Liver (tissue), 9 donors: ENCODE data around the gene IRAK4. TPM values are rescaled to one million over a fixed set of nuclear protein-coding genes. Genes with fewer than 3 reads are reported as not detected.

Experiments
- DNase-seq: peaks from one replicate; pipeline ENCODE4 v3.0.0-alpha.2; 2017; ENCODE audit warnings: low spot score
- H3K27ac ChIP-seq, 2 donors: one replicate each; pipeline ENCODE4 v1.7.0; 2013; ENCODE audit warnings: inconsistent platforms in 2 of 2, low read length in 2 of 2, control low read depth in 1 of 2, low read depth in 1 of 2, mild to moderate bottlenecking in 1 of 2
- H3K27me3 ChIP-seq, 4 donors: one replicate each; pipeline versions ENCODE4 v1.6.1 to v1.7.0; 2013; ENCODE audit warnings: low read length in 3 of 4, inconsistent platforms in 1 of 4, mild to moderate bottlenecking in 1 of 4, moderate library complexity in 1 of 4; ENCODE audit not compliant: control insufficient read depth in 4 of 4, insufficient read depth in 4 of 4
- H3K36me3 ChIP-seq, 4 donors: one replicate each; pipeline versions ENCODE4 v1.6.1 to v1.7.0; 2013; ENCODE audit warnings: low read length in 3 of 4, mild to moderate bottlenecking in 3 of 4, low read depth in 1 of 4, moderate library complexity in 1 of 4; ENCODE audit not compliant: control insufficient read depth in 4 of 4, insufficient read depth in 3 of 4
- H3K4me1 ChIP-seq, 4 donors: one replicate each; pipeline versions ENCODE4 v1.6.1 to v1.7.0; 2013; ENCODE audit warnings: low read length in 3 of 4, mild to moderate bottlenecking in 3 of 4, moderate library complexity in 1 of 4; ENCODE audit not compliant: control insufficient read depth in 4 of 4, insufficient read depth in 4 of 4
- H3K4me3 ChIP-seq, 3 donors: one replicate each; pipeline versions ENCODE4 v1.6.1 to v1.7.0; 2013; ENCODE audit warnings: low read length in 3 of 3, control low read depth in 1 of 3, low read depth in 1 of 3, mild to moderate bottlenecking in 1 of 3
- H3K9ac ChIP-seq, 2 donors: one replicate each; pipeline ENCODE4 v1.7.0; 2013; ENCODE audit warnings: low read length in 2 of 2, mild to moderate bottlenecking in 2 of 2, moderate library complexity in 2 of 2, control low read depth in 1 of 2, low read depth in 1 of 2
- H3K9me3 ChIP-seq, 4 donors: one replicate each; pipeline versions ENCODE4 v1.6.1 to v1.7.0; 2013; ENCODE audit warnings: low read length in 3 of 4; ENCODE audit not compliant: control insufficient read depth in 4 of 4
- EGR1 ChIP-seq, 2 donors: IDR thresholded peaks; 2 replicates each; pipeline ENCODE4 v1.6.1; 2016 to 2018; ENCODE audit warnings: antibody characterized with exemption in 2 of 2, low read depth in 2 of 2
- FOXA1 ChIP-seq: IDR thresholded peaks from 2 replicates; pipeline ENCODE4 v1.6.1; 2016; ENCODE audit warnings: antibody characterized with exemption
- FOXA2 ChIP-seq: IDR thresholded peaks from 2 replicates; pipeline ENCODE4 v1.6.1; 2016; ENCODE audit warnings: antibody characterized with exemption
- GABPA ChIP-seq, 2 donors: IDR thresholded peaks in 1 of 2; conservative IDR thresholded peaks in 1 of 2; 2 replicates each; pipeline ENCODE4 v1.6.1; 2016; ENCODE audit warnings: antibody characterized with exemption in 2 of 2, mild to moderate bottlenecking in 1 of 2, moderate library complexity in 1 of 2
- HNF4A ChIP-seq, 2 donors: conservative IDR thresholded peaks; 2 replicates each; pipeline ENCODE4 v1.6.1; 2016; ENCODE audit warnings: antibody characterized with exemption in 2 of 2, mild to moderate bottlenecking in 2 of 2
- HNF4G ChIP-seq: IDR thresholded peaks from 2 replicates; pipeline ENCODE4 v1.6.1; 2016; ENCODE audit warnings: antibody characterized with exemption
- JUND ChIP-seq, 2 donors: IDR thresholded peaks; 2 replicates each; pipeline ENCODE4 v1.6.1; 2016; ENCODE audit warnings: antibody characterized with exemption in 2 of 2
- MAX ChIP-seq: IDR thresholded peaks from 2 replicates; pipeline ENCODE4 v1.6.1; 2016; ENCODE audit warnings: antibody characterized with exemption
- NR2F2 ChIP-seq: IDR thresholded peaks from 2 replicates; pipeline ENCODE4 v1.6.1; 2016; ENCODE audit warnings: antibody characterized with exemption
- RAD21 ChIP-seq, 2 donors: IDR thresholded peaks; 2 replicates each; pipeline ENCODE4 v1.6.1; 2016; ENCODE audit warnings: antibody characterized with exemption in 2 of 2, mild to moderate bottlenecking in 2 of 2
- RXRA ChIP-seq, 2 donors: IDR thresholded peaks; 2 replicates each; pipeline ENCODE4 v1.6.1; 2017 to 2018; ENCODE audit warnings: antibody characterized with exemption in 2 of 2, mild to moderate bottlenecking in 1 of 2
- SP1 ChIP-seq: IDR thresholded peaks from 2 replicates; pipeline ENCODE4 v1.6.1; 2018; ENCODE audit warnings: antibody characterized with exemption, mild to moderate bottlenecking
- TAF1 ChIP-seq: conservative IDR thresholded peaks from 2 replicates; pipeline ENCODE4 v1.6.1; 2016; ENCODE audit warnings: antibody characterized with exemption, mild to moderate bottlenecking
- YY1 ChIP-seq: IDR thresholded peaks from 2 replicates; pipeline ENCODE4 v1.6.1; 2016; ENCODE audit warnings: antibody characterized with exemption, mild to moderate bottlenecking
- ZBTB33 ChIP-seq: IDR thresholded peaks from 2 replicates; pipeline ENCODE4 v1.6.1; 2016; ENCODE audit warnings: antibody characterized with exemption
- WGBS: extraction: QIAGEN DNeasy Blood & Tissue Kit; methylation state at CpG from one replicate; pipeline ENCODE4 v1.1.7; 2013; 5-methylcytosine and 5-hydroxymethylcytosine counted together
- polyA plus RNA-seq, 2 donors: library from polyadenylated mRNA; stranded (reverse) in 1 of 2; unstranded in 1 of 2; fragments of 200-250 nt in 1 of 2; fragments of >200 nt in 1 of 2; fragmentation: Nextera tagmentation in 1 of 2; extraction: Ambion mirVana in 1 of 2; gene quantifications; one replicate each; pipeline versions ENCODE4 v1.2.1 to v1.2.3, GENCODE V29; 2013 to 2015
- total RNA-seq, 2 donors: library from RNA; depleted of rRNA; stranded (reverse); fragments of >200 nt; gene quantifications; one replicate each; pipeline ENCODE4 v1.2.3, GENCODE V29; 2014
- TF ChIP-seq, protein P1 (sequence below): fragments of 150-350 bp; IDR thresholded peaks from 2 replicates; pipeline ENCODE4 v1.5.1; 2017; ENCODE audit warnings: improper control_type of control experiment, low read depth, low read length; ENCODE audit not compliant: missing input control
- TF ChIP-seq, protein P2 (sequence below): IDR thresholded peaks from 2 replicates; pipeline ENCODE4 v1.6.1; 2016; ENCODE audit warnings: antibody characterized with exemption, mild to moderate bottlenecking
- TF ChIP-seq, protein P3 (sequence below): IDR thresholded peaks from 2 replicates; pipeline ENCODE4 v1.6.1; 2016; ENCODE audit warnings: antibody characterized with exemption
- donor health status: healthy.
- donor health status: healthy.
- donor health status: healthy.
- donor health status: healthy.
- donor health status: healthy.

Gene IRAK4
- 10 to 100 TPM in 1 of 2 donors, 1 to 10 TPM in 1; 9.1 to 19.1 TPM for total RNA-seq
- 1 to 10 TPM; 5.0 to 6.2 TPM for polyA plus RNA-seq

DNA sequence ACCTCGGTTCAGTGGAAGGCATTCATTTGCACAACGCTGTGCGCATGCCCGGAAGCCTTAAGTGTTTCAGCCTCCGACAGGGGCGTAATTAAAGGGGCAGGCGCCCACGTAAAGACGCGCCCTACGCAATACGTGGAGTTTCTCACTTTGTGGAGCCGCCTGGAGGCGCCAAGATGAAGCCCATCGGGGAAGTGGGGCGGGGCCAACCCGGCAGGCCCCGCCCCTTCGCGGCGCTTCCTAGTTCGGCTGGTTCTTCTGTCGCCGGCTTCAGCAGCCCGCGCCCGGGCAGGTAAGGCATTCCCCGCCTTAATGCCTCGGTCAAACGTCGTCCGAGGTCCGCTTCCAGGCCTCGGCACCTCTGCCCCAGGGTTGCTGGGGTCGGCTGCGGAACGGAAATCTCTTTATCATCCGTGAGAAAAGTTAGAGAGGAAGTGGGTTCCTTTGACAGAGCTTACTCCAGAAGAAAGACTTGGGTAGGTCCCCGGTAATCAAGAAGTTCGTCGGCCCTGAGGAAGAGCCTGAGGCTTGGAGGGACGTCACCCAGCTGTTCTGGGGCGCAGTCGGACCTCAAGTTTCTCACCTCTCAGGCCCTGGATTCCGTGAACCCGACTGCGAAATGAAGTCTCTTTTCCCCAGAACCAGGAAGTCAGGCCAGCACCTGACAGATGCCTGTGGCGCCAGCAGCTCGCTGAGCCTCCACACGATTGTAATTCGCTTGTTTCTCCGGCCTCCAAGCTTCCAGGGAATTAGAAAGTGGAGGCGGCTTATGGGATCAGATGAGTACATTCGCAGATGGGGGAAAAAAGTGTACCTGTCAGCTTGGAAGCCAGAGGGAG is at the start of gene IRAK4, which contains the start of gene PUS7L:
IRAK4 (plus strand) TSS at position 224 of the 836 bp plus-strand sequence. CDS start 9,161 bp downstream, outside the sequence.
PUS7L (minus strand) TSS at position 63 of the 836 bp plus-strand sequence. CDS start 3,545 bp downstream, outside the sequence.
- WGBS: under 1% methylated on average over 54 of the region's 54 CpGs
- peaks cover 3 to 24% (median 13%) of the 10 kb centered on the region in 4 donors for H3K4me1 ChIP-seq
- peaks cover 0 to 3% (median 0%) of the 10 kb centered on the region in 4 donors for H3K36me3 ChIP-seq
- H3K4me3 ChIP-seq: peak within 1 kb of the TSS; percentile 62 to 93 (median 66)
- no peak for TF ChIP-seq JUND (IDR thresholded peaks at IDR 0.05)
- peak; percentile 15 to 37 for TF ChIP-seq RXRA (IDR thresholded peaks at IDR 0.05)
- peak in 1 of 2 donors; percentile 59 for TF ChIP-seq GABPA (IDR thresholded peaks at IDR 0.05 in 1 of 2, conservative IDR thresholded peaks at IDR 0.05 in 1 of 2)
- TF ChIP-seq, protein P1, sequence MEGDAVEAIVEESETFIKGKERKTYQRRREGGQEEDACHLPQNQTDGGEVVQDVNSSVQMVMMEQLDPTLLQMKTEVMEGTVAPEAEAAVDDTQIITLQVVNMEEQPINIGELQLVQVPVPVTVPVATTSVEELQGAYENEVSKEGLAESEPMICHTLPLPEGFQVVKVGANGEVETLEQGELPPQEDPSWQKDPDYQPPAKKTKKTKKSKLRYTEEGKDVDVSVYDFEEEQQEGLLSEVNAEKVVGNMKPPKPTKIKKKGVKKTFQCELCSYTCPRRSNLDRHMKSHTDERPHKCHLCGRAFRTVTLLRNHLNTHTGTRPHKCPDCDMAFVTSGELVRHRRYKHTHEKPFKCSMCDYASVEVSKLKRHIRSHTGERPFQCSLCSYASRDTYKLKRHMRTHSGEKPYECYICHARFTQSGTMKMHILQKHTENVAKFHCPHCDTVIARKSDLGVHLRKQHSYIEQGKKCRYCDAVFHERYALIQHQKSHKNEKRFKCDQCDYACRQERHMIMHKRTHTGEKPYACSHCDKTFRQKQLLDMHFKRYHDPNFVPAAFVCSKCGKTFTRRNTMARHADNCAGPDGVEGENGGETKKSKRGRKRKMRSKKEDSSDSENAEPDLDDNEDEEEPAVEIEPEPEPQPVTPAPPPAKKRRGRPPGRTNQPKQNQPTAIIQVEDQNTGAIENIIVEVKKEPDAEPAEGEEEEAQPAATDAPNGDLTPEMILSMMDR: peak; percentile 35
- peak; percentile 75 for TF ChIP-seq EGR1 (IDR thresholded peaks at IDR 0.05; ENCODE audit: low read depth in 2 of 2)
- TF ChIP-seq HNF4G: no peak
- no peak for TF ChIP-seq FOXA1
- peak; percentile 51 for TF ChIP-seq MAX
- no peak for TF ChIP-seq FOXA2
- no peak for TF ChIP-seq NR2F2
- TF ChIP-seq SP1: peak; percentile 56
- TF ChIP-seq YY1: peak; percentile 84
- peak; percentile 79 for TF ChIP-seq TAF1
- no peak for TF ChIP-seq ZBTB33
- TF ChIP-seq, protein P2, sequence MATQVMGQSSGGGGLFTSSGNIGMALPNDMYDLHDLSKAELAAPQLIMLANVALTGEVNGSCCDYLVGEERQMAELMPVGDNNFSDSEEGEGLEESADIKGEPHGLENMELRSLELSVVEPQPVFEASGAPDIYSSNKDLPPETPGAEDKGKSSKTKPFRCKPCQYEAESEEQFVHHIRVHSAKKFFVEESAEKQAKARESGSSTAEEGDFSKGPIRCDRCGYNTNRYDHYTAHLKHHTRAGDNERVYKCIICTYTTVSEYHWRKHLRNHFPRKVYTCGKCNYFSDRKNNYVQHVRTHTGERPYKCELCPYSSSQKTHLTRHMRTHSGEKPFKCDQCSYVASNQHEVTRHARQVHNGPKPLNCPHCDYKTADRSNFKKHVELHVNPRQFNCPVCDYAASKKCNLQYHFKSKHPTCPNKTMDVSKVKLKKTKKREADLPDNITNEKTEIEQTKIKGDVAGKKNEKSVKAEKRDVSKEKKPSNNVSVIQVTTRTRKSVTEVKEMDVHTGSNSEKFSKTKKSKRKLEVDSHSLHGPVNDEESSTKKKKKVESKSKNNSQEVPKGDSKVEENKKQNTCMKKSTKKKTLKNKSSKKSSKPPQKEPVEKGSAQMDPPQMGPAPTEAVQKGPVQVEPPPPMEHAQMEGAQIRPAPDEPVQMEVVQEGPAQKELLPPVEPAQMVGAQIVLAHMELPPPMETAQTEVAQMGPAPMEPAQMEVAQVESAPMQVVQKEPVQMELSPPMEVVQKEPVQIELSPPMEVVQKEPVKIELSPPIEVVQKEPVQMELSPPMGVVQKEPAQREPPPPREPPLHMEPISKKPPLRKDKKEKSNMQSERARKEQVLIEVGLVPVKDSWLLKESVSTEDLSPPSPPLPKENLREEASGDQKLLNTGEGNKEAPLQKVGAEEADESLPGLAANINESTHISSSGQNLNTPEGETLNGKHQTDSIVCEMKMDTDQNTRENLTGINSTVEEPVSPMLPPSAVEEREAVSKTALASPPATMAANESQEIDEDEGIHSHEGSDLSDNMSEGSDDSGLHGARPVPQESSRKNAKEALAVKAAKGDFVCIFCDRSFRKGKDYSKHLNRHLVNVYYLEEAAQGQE: no peak
- TF ChIP-seq, protein P3, sequence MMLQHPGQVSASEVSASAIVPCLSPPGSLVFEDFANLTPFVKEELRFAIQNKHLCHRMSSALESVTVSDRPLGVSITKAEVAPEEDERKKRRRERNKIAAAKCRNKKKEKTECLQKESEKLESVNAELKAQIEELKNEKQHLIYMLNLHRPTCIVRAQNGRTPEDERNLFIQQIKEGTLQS: peak; percentile 11
- TF ChIP-seq RAD21 (IDR thresholded peaks at IDR 0.05): peak; percentile 27 to 36
- TF ChIP-seq HNF4A (conservative IDR thresholded peaks at IDR 0.05): peak; percentile 19 to 40
- H3K9ac ChIP-seq: peak within 1 kb of the TSS; percentile 30 to 99
- DNase-seq: peak; percentile 93
- H3K27me3 ChIP-seq: no peaks in the 10 kb centered on the region
- H3K9me3 ChIP-seq: no peaks in the 10 kb centered on the region
- H3K27ac ChIP-seq: peak within 1 kb of the TSS; percentile 60 to 90
